ENCODE measurements around the gene PDS5B.

PDS5B gene

GRCh38 chr13:32592082-32592481 lies 5.8 kb downstream of the PDS5B start:
- no peak for DNase-seq

GRCh38 chr13:32594157-32594738 lies 8.0 kb downstream of the PDS5B start:
- DNase-seq = no peak

GRCh38 chr13:32595306-32595705 lies 9.1 kb downstream of the PDS5B start:
- DNase-seq = no peak

- DNase-seq = no peak
These were observed 14.6 kb downstream of the PDS5B start for GRCh38 chr13:32600890-32601289.

- DNase-seq = no peak
These were observed 23.2 kb downstream of the PDS5B start for GRCh38 chr13:32609428-32609827.

GRCh38 chr13:32610538-32610937 lies 24.3 kb downstream of the PDS5B start:
- no peak for DNase-seq

- no peak for DNase-seq
These were observed 24.7 kb downstream of the PDS5B start for GRCh38 chr13:32610977-32611376.

- no peak for DNase-seq
These were observed 30.7 kb downstream of the PDS5B start for GRCh38 chr13:32616883-32617511.

- no peak for DNase-seq
These were observed 36.6 kb downstream of the PDS5B start for GRCh38 chr13:32622827-32623226.

- no peak for DNase-seq
These were observed 38.2 kb downstream of the PDS5B start for GRCh38 chr13:32624441-32624840.

- no peak for DNase-seq
These were observed 41.5 kb downstream of the PDS5B start for GRCh38 chr13:32627793-32628192.

- DNase-seq = no peak
These were observed 43.1 kb downstream of the PDS5B start for GRCh38 chr13:32629313-32629712.

- DNase-seq = no peak
These were observed 43.6 kb downstream of the PDS5B start for GRCh38 chr13:32629866-32630265.

GRCh38 chr13:32632343-32632909 lies 46.2 kb downstream of the PDS5B start:
- no peak for DNase-seq

- DNase-seq = no peak
These were observed 50.5 kb downstream of the PDS5B start for GRCh38 chr13:32636711-32637110.

- no peak for DNase-seq
These were observed 52.5 kb downstream of the PDS5B start for GRCh38 chr13:32638739-32639138.

- DNase-seq = peak in 1 of 2 experiments; percentile 36
These were observed 53.4 kb downstream of the PDS5B start for GRCh38 chr13:32639502-32640105.

GRCh38 chr13:32642316-32642715 lies 56.1 kb downstream of the PDS5B start:
- no peak for DNase-seq

GRCh38 chr13:32642858-32643257 lies 56.6 kb downstream of the PDS5B start:
- DNase-seq = no peak

GRCh38 chr13:32645854-32646253 lies 59.6 kb downstream of the PDS5B start:
- no peak for DNase-seq

GRCh38 chr13:32647926-32648325 lies 61.7 kb downstream of the PDS5B start:
- no peak for DNase-seq

- peak; percentile 24 to 75 for DNase-seq
These were observed 64.6 kb downstream of the PDS5B start for GRCh38 chr13:32650705-32651311.

- DNase-seq = no peak
These were observed 71.1 kb downstream of the PDS5B start for GRCh38 chr13:32657309-32657708.

GRCh38 chr13:32659736-32660135 lies 73.5 kb downstream of the PDS5B start:
- no peak for DNase-seq

Data from NCI-H524 (cell line).